ENCODE measurements around the gene NFKBIE.

- TF ChIP-seq CTCF (IDR thresholded peaks at IDR 0.05) (no peak), POLR2A (IDR thresholded peaks at IDR 0.05) (no peak)
Observed at GRCh38 chr6:44289726-44290260, 24.4 kb upstream of the NFKBIE start.

Measured in uterus (tissue), 2 donors.